KOPT-K1 (cell line): Measurements from ENCODE around the gene NLRP12.
"Not testable (repeated sequence)": the region's sequence is repeated elsewhere in the genome, so short reads cannot be mapped to it uniquely, and the experiment has no call there.

Source experiments
- H3K27ac ChIP-seq: fragments of 200-600 bp; sonication (generic); 2 replicates; pipeline ENCODE4 v1.5.1; 2016; ENCODE audit warnings: antibody characterized with exemption, mild to moderate bottlenecking, low read depth, low read length; ENCODE audit not compliant: poor library complexity, severe bottlenecking
- H3K36me3 ChIP-seq: fragments of 200-600 bp; sonication (generic); 2 replicates; pipeline ENCODE4 v1.5.1; 2017; ENCODE audit warnings: antibody characterized with exemption, mild to moderate bottlenecking, low read length, moderate library complexity; ENCODE audit not compliant: insufficient read depth
- H3K9me3 ChIP-seq: fragments of 200-600 bp; sonication (generic); 2 replicates; pipeline ENCODE4 v1.5.1; 2017; ENCODE audit warnings: antibody characterized with exemption, low read length, mild to moderate bottlenecking; ENCODE audit not compliant: insufficient read depth, poor library complexity, severe bottlenecking

Gene NLRP12

GRCh38 chr19:53824134-53824611, at the start of gene NLRP12:
TSS of gene NLRP12 (minus strand) at chr19:53824314. CDS start at chr19:53824174, 140 bp downstream.
- no peak within 1 kb of the TSS for H3K27ac ChIP-seq

GRCh38 chr19:53872762-53873161, 48.6 kb upstream of the NLRP12 start:
- no peaks in the 10 kb centered on the region for H3K9me3 ChIP-seq
- H3K27ac ChIP-seq, result no peak overlapping the region
- no peaks in the 10 kb centered on the region; the same call in 1 of the 2 replicates for H3K36me3 ChIP-seq

More at GRCh38 chr19:53824134-53824611, at the start of gene NLRP12:
- no peaks in the 10 kb centered on the region for H3K9me3 ChIP-seq
- H3K36me3 ChIP-seq, result no peaks in the 10 kb centered on the region

- Histone ChIP-seq H3K27ac (no peak overlapping the region), H3K9me3 (no peaks in the 10 kb centered on the region), H3K36me3 (no peaks in the 10 kb centered on the region; the same call in 1 of the 2 replicates)
Observed at GRCh38 chr19:53871454-53871853, 47.3 kb upstream of the NLRP12 start.

GRCh38 chr19:53870485-53870844, 46.4 kb upstream of the NLRP12 start:
- H3K9me3 ChIP-seq, result no peaks in the 10 kb centered on the region
- H3K36me3 ChIP-seq, result no peaks in the 10 kb centered on the region; the same call in 1 of the 2 replicates
- no peak overlapping the region for H3K27ac ChIP-seq

- H3K9me3 ChIP-seq, result not testable (repeated sequence)
- H3K27ac ChIP-seq, result peak overlapping the region; percentile 67
Observed at GRCh38 chr19:53869805-53870484, 45.8 kb upstream of the NLRP12 start.

GRCh38 chr19:53868892-53869804, 45.0 kb upstream of the NLRP12 start:
- no peaks in the 10 kb centered on the region for H3K9me3 ChIP-seq
- no peaks in the 10 kb centered on the region; the same call in 1 of the 2 replicates for H3K36me3 ChIP-seq
- H3K27ac ChIP-seq, result peak overlapping the region; percentile 67

More at GRCh38 chr19:53869805-53870484, 45.8 kb upstream of the NLRP12 start:
- not testable (repeated sequence) for H3K36me3 ChIP-seq

- Histone ChIP-seq H3K27ac (peak overlapping the region; percentile 67), H3K36me3 (no peaks in the 10 kb centered on the region), H3K9me3 (no peaks in the 10 kb centered on the region)
Observed at GRCh38 chr19:53868091-53868891, 44.2 kb upstream of the NLRP12 start.

- H3K36me3 ChIP-seq, result no peaks in the 10 kb centered on the region
- peak within 1 kb of the TSS; percentile 67 for H3K27ac ChIP-seq
- H3K9me3 ChIP-seq, result no peaks in the 10 kb centered on the region
Observed at GRCh38 chr19:53867225-53868090, 43.3 kb upstream of the NLRP12 start, which contains the start of gene MYADM. TSS of gene MYADM (plus strand) at chr19:53867883. CDS start at chr19:53873530, 5,647 bp downstream.

- no peaks in the 10 kb centered on the region for H3K36me3 ChIP-seq
- peak overlapping the region; percentile 39 for H3K27ac ChIP-seq
- H3K9me3 ChIP-seq, result no peaks in the 10 kb centered on the region
Observed at GRCh38 chr19:53866865-53867224, 42.7 kb upstream of the NLRP12 start.

- no peak overlapping the region for H3K27ac ChIP-seq
- no peaks in the 10 kb centered on the region for H3K36me3 ChIP-seq
- no peaks in the 10 kb centered on the region for H3K9me3 ChIP-seq
Observed at GRCh38 chr19:53865918-53866864, 42.1 kb upstream of the NLRP12 start.

- H3K9me3 ChIP-seq, result no peaks in the 10 kb centered on the region
- no peak overlapping the region for H3K27ac ChIP-seq
- no peaks in the 10 kb centered on the region for H3K36me3 ChIP-seq
Observed at GRCh38 chr19:53865523-53865917, 41.4 kb upstream of the NLRP12 start.

GRCh38 chr19:53864308-53864836, 40.3 kb upstream of the NLRP12 start:
- Histone ChIP-seq H3K27ac (no peak overlapping the region), H3K36me3 (no peaks in the 10 kb centered on the region), H3K9me3 (no peaks in the 10 kb centered on the region)

GRCh38 chr19:53853707-53854106, 29.6 kb upstream of the NLRP12 start:
- Histone ChIP-seq H3K27ac (no peak overlapping the region), H3K9me3 (no peaks in the 10 kb centered on the region), H3K36me3 (no peaks in the 10 kb centered on the region)
